Gastrocnemius medialis (tissue), 4 donors: ENCODE data around the gene NEDD4L. TPM values are rescaled to one million over a fixed set of nuclear protein-coding genes. Genes with fewer than 3 reads are reported as not detected.

Experiments used
- ATAC-seq, 2 donors: fragments of 150-250 bp; one replicate each; pipeline ENCODE4 v1.9.1; 2016
- DNase-seq, 2 donors: peaks; one replicate each; pipeline ENCODE4 v3.0.0-alpha.2; 2019
- H3K27ac ChIP-seq, 4 donors: fragments of 200-600 bp; sonication (generic); 1 replicate in 1 of 4; 2 replicates in 3 of 4; pipeline ENCODE4 v1.5.1; 2016 to 2018; ENCODE audit warnings: mild to moderate bottlenecking in 2 of 4, moderate library complexity in 1 of 4
- H3K27me3 ChIP-seq, 3 donors: fragments of 200-600 bp; sonication (generic) in 2 of 3; 1 replicate in 1 of 3; 2 replicates in 2 of 3; pipeline versions ENCODE4 v1.5.1 to v1.6.0; 2016 to 2019; ENCODE audit warnings: mild to moderate bottlenecking in 1 of 3, moderate library complexity in 1 of 3
- H3K36me3 ChIP-seq, 2 donors: fragments of 200-600 bp; sonication (generic) in 1 of 2; one replicate each; pipeline ENCODE4 v1.5.1; 2017 to 2018
- H3K4me1 ChIP-seq, 2 donors: fragments of 200-600 bp; sonication (generic) in 1 of 2; one replicate each; pipeline ENCODE4 v1.5.1; 2016 to 2017; ENCODE audit warnings: mild to moderate bottlenecking in 2 of 2
- H3K4me3 ChIP-seq, 4 donors: fragments of 200-600 bp; sonication (generic) in 3 of 4; 1 replicate in 1 of 4; 2 replicates in 3 of 4; pipeline ENCODE4 v1.5.1; 2016 to 2019; ENCODE audit warnings: mild to moderate bottlenecking in 2 of 4
- H3K9me3 ChIP-seq, 3 donors: fragments of 200-600 bp; sonication (generic) in 2 of 3; 1 replicate in 1 of 3; 2 replicates in 2 of 3; pipeline ENCODE4 v1.5.1; 2016 to 2019
- CTCF ChIP-seq, 5 experiments: fragments of 450-650 bp in 3 of 5; fragments of 200-600 bp in 2 of 5; sonication (generic) in 2 of 5; IDR thresholded peaks in 4 of 5; conservative IDR thresholded peaks in 1 of 5; 1 replicate in 4 of 5; 2 replicates in 1 of 5; pipeline ENCODE4 v1.5.1; 2016 to 2019; ENCODE audit warnings: antibody characterized with exemption in 5 of 5, mild to moderate bottlenecking in 3 of 5, moderate library complexity in 3 of 5
- POLR2A ChIP-seq, 2 donors: fragments of 450-650 bp; IDR thresholded peaks; one replicate each; pipeline ENCODE4 v1.6.1; 2017; ENCODE audit warnings: antibody characterized with exemption in 2 of 2, mild to moderate bottlenecking in 2 of 2, moderate library complexity in 2 of 2
- in situ Hi-C, 4 donors: fragments of 200-750 bp; cut with MboI; loops; one replicate each; pipeline versions ENCODE4 v1.15.0 to v1.8.0; 2017; ENCODE audit warnings: low sequenced_read_pairs in 4 of 4
- intact Hi-C: fragments of 100-400 bp; cut with DNase I; formaldehyde crosslinking; loops from one replicate; pipeline ENCODE4 v1.15.1; 2023; ENCODE audit warnings: low total_unique reads
- total RNA-seq, 4 donors: library from RNA; depleted of rRNA; stranded (reverse); fragments of >200 nt; gene quantifications; one replicate each; pipeline versions ENCODE4 v1.1.0 to v1.2.3, GENCODE V29; 2016

The NEDD4L gene
- total RNA-seq, 4 donors from 2014 or later = 27.4 to 81.5 (median 51.5) TPM

GRCh38 chr18:58348951-58349350 lies 304.9 kb downstream of the NEDD4L start:
- DNase-seq (no peak), ATAC-seq (no peak)
- TF ChIP-seq CTCF (IDR thresholded peaks at IDR 0.05 in 4 of 5, conservative IDR thresholded peaks at IDR 0.05 in 1 of 5) = no peak
- no peak for TF ChIP-seq POLR2A (IDR thresholded peaks at IDR 0.05)
- Histone ChIP-seq H3K27me3 (no peaks in the 10 kb centered on the region), H3K9me3 (no peaks in the 10 kb centered on the region), H3K4me1 (peaks cover 15 to 19% of the 10 kb centered on the region in 2 donors), H3K27ac (no peak overlapping the region), H3K4me3 (no peak overlapping the region), H3K36me3 (peaks cover 3 to 23% of the 10 kb centered on the region in 2 donors)
- intact Hi-C loops = no loop called here
- in situ Hi-C loops = loop anchor here in 2 of 4 donors (25.0 kb wide), 2 partner anchors 162 to 312 kb away; partner anchors contain the start of gene NEDD4L (in 1 of the 2)

- DNase-seq = no peak
- H3K4me3 ChIP-seq = no peak overlapping the region
- ATAC-seq = no peak
- intact Hi-C loops (no loop called here), in situ Hi-C loops (loop anchor here in 2 of 4 donors (25.0 kb wide), 2 partner anchors 162 to 312 kb away; partner anchors contain the start of gene NEDD4L (in 1 of the 2))
- H3K9me3 ChIP-seq = no peaks in the 10 kb centered on the region
- H3K27ac ChIP-seq = no peak overlapping the region
- H3K27me3 ChIP-seq = no peaks in the 10 kb centered on the region
- H3K36me3 ChIP-seq = peaks cover 3 to 23% of the 10 kb centered on the region in 2 donors
- TF ChIP-seq CTCF (IDR thresholded peaks at IDR 0.05 in 4 of 5, conservative IDR thresholded peaks at IDR 0.05 in 1 of 5) = no peak
- no peak for TF ChIP-seq POLR2A (IDR thresholded peaks at IDR 0.05)
- H3K4me1 ChIP-seq = peaks cover 8 to 13% of the 10 kb centered on the region in 2 donors
These were observed 305.6 kb downstream of the NEDD4L start for GRCh38 chr18:58349650-58350049.

- Histone ChIP-seq H3K9me3 (no peaks in the 10 kb centered on the region), H3K27ac (no peak overlapping the region), H3K4me3 (no peak overlapping the region), H3K36me3 (peaks cover 3 to 23% of the 10 kb centered on the region in 2 donors), H3K4me1 (peaks cover 0 to 4% of the 10 kb centered on the region in 2 donors), H3K27me3 (no peaks in the 10 kb centered on the region)
- DNase-seq (no peak), ATAC-seq (no peak)
- in situ Hi-C loops (no loop called here), intact Hi-C loops (no loop called here)
- TF ChIP-seq POLR2A (IDR thresholded peaks at IDR 0.05) (no peak), CTCF (IDR thresholded peaks at IDR 0.05 in 4 of 5, conservative IDR thresholded peaks at IDR 0.05 in 1 of 5) (no peak)
These were observed 306.5 kb downstream of the NEDD4L start for GRCh38 chr18:58350526-58350925.

- in situ Hi-C loops = no loop called here
- intact Hi-C loops = no loop called here
- no peaks in the 10 kb centered on the region for H3K4me1 ChIP-seq
- no peak overlapping the region for H3K4me3 ChIP-seq
- H3K9me3 ChIP-seq = no peaks in the 10 kb centered on the region
- TF ChIP-seq POLR2A (IDR thresholded peaks at IDR 0.05) (no peak), CTCF (IDR thresholded peaks at IDR 0.05 in 4 of 5, conservative IDR thresholded peaks at IDR 0.05 in 1 of 5) (no peak)
- H3K36me3 ChIP-seq = peaks cover 3 to 23% of the 10 kb centered on the region in 2 donors
- ATAC-seq = no peak
- no peaks in the 10 kb centered on the region for H3K27me3 ChIP-seq
- no peak for DNase-seq
- no peak overlapping the region for H3K27ac ChIP-seq
These were observed 307.8 kb downstream of the NEDD4L start for GRCh38 chr18:58351776-58352175.

GRCh38 chr18:58353581-58353980 lies 309.6 kb downstream of the NEDD4L start:
- H3K36me3 ChIP-seq = peaks cover 3 to 27% of the 10 kb centered on the region in 2 donors
- TF ChIP-seq CTCF (IDR thresholded peaks at IDR 0.05 in 4 of 5, conservative IDR thresholded peaks at IDR 0.05 in 1 of 5) (no peak), POLR2A (IDR thresholded peaks at IDR 0.05) (no peak)
- ATAC-seq = no peak
- DNase-seq = no peak
- in situ Hi-C loops = no loop called here
- no peaks in the 10 kb centered on the region for H3K27me3 ChIP-seq
- no peaks in the 10 kb centered on the region for H3K4me1 ChIP-seq
- no peaks in the 10 kb centered on the region for H3K9me3 ChIP-seq
- no peak overlapping the region for H3K27ac ChIP-seq
- intact Hi-C loops = no loop called here
- no peak overlapping the region for H3K4me3 ChIP-seq
